OCI-LY7 (cell line): ENCODE measurements around the gene POC5. TPM values are rescaled to one million over a fixed set of nuclear protein-coding genes. Genes with fewer than 3 reads are reported as not detected.

Experiments used
- BruUV-seq: library from RNA; stranded (reverse); fragments of 400-500 nt; replicated peaks from 2 replicates; lab custom pipeline; 2021; lab: Mats Ljungman, UMichigan
- CTCF ChIA-PET: fragments of 300-600 bp; sonication (Branson Sonifier 250); formaldehyde crosslinking; loops from one replicate; lab custom pipeline; 2022; ENCODE audit warnings: antibody characterized with exemption; ENCODE audit not compliant: unreplicated experiment; lab: Charles Lee
- POLR2A ChIA-PET: fragments of 300-600 bp; sonication (Branson Sonifier 250); formaldehyde crosslinking; loops from one replicate; lab custom pipeline; 2022; ENCODE audit warnings: antibody characterized with exemption; lab: Charles Lee
- DNase-seq: peaks from one replicate; pipeline ENCODE4 v3.0.0-alpha.2; 2015; ENCODE audit warnings: low spot score
- H2AFZ ChIP-seq: fragments of 200-600 bp; sonication (generic), shearing (Covaris generic); 2 replicates; pipeline ENCODE4 v1.6.1; 2014; ENCODE audit warnings: mild to moderate bottlenecking, antibody characterized with exemption, low read length, moderate library complexity
- H3K27ac ChIP-seq: fragments of 200-600 bp; sonication (generic); 2 replicates; pipeline ENCODE4 v1.5.1; 2014; ENCODE audit warnings: mixed run types, low read depth, mild to moderate bottlenecking, moderate library complexity, low read length, inconsistent platforms; ENCODE audit not compliant: poor library complexity, severe bottlenecking
- H3K36me3 ChIP-seq: fragments of 200-600 bp; sonication (generic); 2 replicates; pipeline ENCODE4 v1.6.1; 2014; ENCODE audit warnings: mild to moderate bottlenecking, antibody characterized with exemption, low read length, moderate library complexity, mixed read lengths; ENCODE audit not compliant: insufficient read depth
- H3K4me1 ChIP-seq: fragments of 200-600 bp; sonication (generic); 2 replicates; pipeline ENCODE4 v1.5.1; 2014; ENCODE audit warnings: mild to moderate bottlenecking, low read length; ENCODE audit not compliant: insufficient read depth, poor library complexity, severe bottlenecking
- H3K4me2 ChIP-seq: fragments of 200-600 bp; sonication (generic); 2 replicates; pipeline ENCODE4 v1.6.1; 2014; ENCODE audit warnings: mild to moderate bottlenecking, low read length
- H3K4me3 ChIP-seq: fragments of 200-600 bp; sonication (generic); 2 replicates; pipeline ENCODE4 v1.5.1; 2014; ENCODE audit warnings: mild to moderate bottlenecking, low read depth, low read length; ENCODE audit not compliant: poor library complexity, severe bottlenecking
- H3K79me2 ChIP-seq: fragments of 200-600 bp; sonication (generic); 2 replicates; pipeline ENCODE4 v1.6.1; 2016; ENCODE audit warnings: low read depth, mild to moderate bottlenecking, low read length, moderate library complexity, mixed read lengths; ENCODE audit not compliant: insufficient read depth
- H3K9me2 ChIP-seq: fragments of 200-600 bp; sonication (generic); 2 replicates; pipeline ENCODE4 v1.6.1; 2016; ENCODE audit warnings: mild to moderate bottlenecking, low read length, mixed read lengths; ENCODE audit not compliant: insufficient read depth
- H3K9me3 ChIP-seq: fragments of 200-600 bp; sonication (generic); 2 replicates; pipeline ENCODE4 v1.6.1; 2014; ENCODE audit warnings: mild to moderate bottlenecking, mixed run types, low read length, mixed read lengths
- H4K20me1 ChIP-seq: fragments of 200-600 bp; sonication (generic); 2 replicates; pipeline ENCODE4 v1.6.1; 2014; ENCODE audit warnings: mild to moderate bottlenecking, antibody characterized with exemption, low read length, moderate library complexity, mixed read lengths; ENCODE audit not compliant: insufficient read depth
- CTCF ChIP-seq: fragments of 200-600 bp; sonication (generic); conservative IDR thresholded peaks from 2 replicates; pipeline ENCODE4 v1.5.1; 2014; ENCODE audit warnings: mild to moderate bottlenecking, antibody characterized with exemption, low read length, moderate library complexity, mixed read lengths
- EZH2phosphoT487 ChIP-seq: fragments of 200-600 bp; sonication (generic); IDR thresholded peaks from 2 replicates; pipeline ENCODE4 v1.6.1; 2018; ENCODE audit warnings: low read depth, borderline replicate concordance, mild to moderate bottlenecking, mixed run types, antibody characterized with exemption, low read length, moderate library complexity, mixed read lengths
- intact Hi-C: fragments of 100-400 bp; cut with micrococcal nuclease; formaldehyde crosslinking; loops from one replicate; pipeline ENCODE4 v1.10.0; 2022; ENCODE audit not compliant: unreplicated experiment
- small RNA-seq: library from RNA; depleted of rRNA; stranded (forward); fragments of <200 nt; gene quantifications from one replicate; pipeline ENCODE3, GENCODE V24; 2014
- total RNA-seq, 2 experiments: library from RNA; depleted of rRNA in 1 of 2; stranded (reverse); fragments of >200 nt in 1 of 2; shearing (Covaris generic) in 1 of 2; gene quantifications; 2 replicates each; pipeline ENCODE4 v1.2.3, GENCODE V29; 2014 to 2022

POC5 gene
- total RNA-seq, 2 experiments from 2014 or later: 20.5 to 29.4 TPM

GRCh38 chr5:75626959-75627358 is 90.3 kb downstream of the POC5 start:
- no peaks in the 10 kb centered on the region for H3K4me1 ChIP-seq
- no peaks in the 10 kb centered on the region for H4K20me1 ChIP-seq
- H3K27ac ChIP-seq: no peak overlapping the region
- H3K9me3 ChIP-seq: no peaks in the 10 kb centered on the region
- H3K36me3 ChIP-seq: no peaks in the 10 kb centered on the region
- no peak overlapping the region for H3K4me2 ChIP-seq
- H2AFZ ChIP-seq: no peak overlapping the region
- intact Hi-C loops: no loop called here
- BruUV-seq: no TSS peak
- no peak for DNase-seq
- TF ChIP-seq EZH2phosphoT487: no peak
- no peak for TF ChIP-seq CTCF
- POLR2A ChIA-PET: interaction anchor here (0.7 kb wide), 1 partner anchor 1072 kb away, joined by 4 read pairs; no protein-coding TSS in a partner anchor
- CTCF ChIA-PET: no interaction called here
- H3K9me2 ChIP-seq: no peaks in the 10 kb centered on the region
- no peaks in the 10 kb centered on the region for H3K79me2 ChIP-seq
- no peak overlapping the region for H3K4me3 ChIP-seq

Small RNA genes lying within 50 kb of the gene (small RNA-seq; reads per million reads assigned to genes)
- not detected for gene RNU6-680P

Other genes starting within 250 kb of the POC5 start
- gene CERT1, start 205.8 kb downstream of the POC5 start, total RNA-seq (2014; rRNA removed; shearing (Covaris generic)): 13.3 and 16.1 TPM in 2 replicates
- 29.9 and 33.6 TPM in 2 replicates for gene CERT1, start 205.8 kb downstream of the POC5 start, total RNA-seq (2022)
- gene POLK, start 205.5 kb downstream of the POC5 start, total RNA-seq (2014; rRNA removed; shearing (Covaris generic)): 16.0 and 20.1 TPM in 2 replicates
- 29.5 and 30.0 TPM in 2 replicates for gene POLK, start 205.5 kb downstream of the POC5 start, total RNA-seq (2022)
- not detected in 2 replicates for gene ANKDD1B, start 106.0 kb downstream of the POC5 start, total RNA-seq (2014; rRNA removed; shearing (Covaris generic))
- gene ANKDD1B, start 106.0 kb downstream of the POC5 start, total RNA-seq (2022): not detected in 2 replicates